PC-9 (cell line): ENCODE results near the gene PRKCI. TPM values are rescaled to one million over a fixed set of nuclear protein-coding genes. Genes with fewer than 3 reads are reported as not detected.

ENCODE experiments used
- BruUV-seq: library from RNA; stranded (reverse); fragments of 400-500 nt; replicated peaks from 2 replicates; lab custom pipeline; 2021; lab: Mats Ljungman, UMichigan
- CTCF ChIA-PET: fragments of 300-600 bp; sonication (Branson Sonifier 250); formaldehyde crosslinking; loops from one replicate; lab custom pipeline; 2022; ENCODE audit warnings: antibody characterized with exemption; lab: Charles Lee
- POLR2A ChIA-PET: fragments of 300-600 bp; sonication (Branson Sonifier 250); formaldehyde crosslinking; loops from one replicate; lab custom pipeline; 2022; ENCODE audit warnings: antibody characterized with exemption; ENCODE audit not compliant: unreplicated experiment; lab: Charles Lee
- DNase-seq, 2 experiments: peaks; one replicate each; pipeline versions ENCODE4 v3.0.0 to v3.0.0-alpha.2; 2015 to 2022; ENCODE audit warnings: mixed read lengths in 1 of 2
- H2AFZ ChIP-seq: fragments of 200-600 bp; sonication (generic); 2 replicates; pipeline ENCODE4 v1.8.1; 2017; ENCODE audit warnings: antibody characterized with exemption
- H3F3A ChIP-seq: fragments of 200-600 bp; sonication (generic); 2 replicates; pipeline ENCODE4 v1.8.1; 2017; ENCODE audit warnings: antibody characterized with exemption, mild to moderate bottlenecking, low read depth; ENCODE audit not compliant: insufficient read depth
- H3K27ac ChIP-seq: fragments of 200-600 bp; sonication (generic); 2 replicates; pipeline ENCODE4 v1.6.1; 2016; ENCODE audit warnings: mixed run types
- H3K27me3 ChIP-seq: fragments of 200-600 bp; sonication (generic); 2 replicates; pipeline ENCODE4 v1.6.1; 2016; ENCODE audit warnings: low read depth, mixed run types; ENCODE audit not compliant: insufficient read depth
- H3K36me3 ChIP-seq: fragments of 200-600 bp; sonication (generic); 2 replicates; pipeline ENCODE4 v1.6.1; 2016; ENCODE audit warnings: low read depth, mixed run types
- H3K4me1 ChIP-seq: fragments of 200-600 bp; sonication (generic); replicated peaks from 2 replicates; pipeline ENCODE4 v1.6.1; 2016; ENCODE audit warnings: mixed run types; ENCODE audit not compliant: insufficient read depth
- H3K4me2 ChIP-seq: fragments of 200-600 bp; sonication (generic); 2 replicates; pipeline ENCODE4 v1.6.1; 2017; ENCODE audit warnings: mixed run types
- H3K4me3 ChIP-seq: fragments of 200-600 bp; sonication (generic); 2 replicates; pipeline ENCODE4 v1.6.1; 2016; ENCODE audit warnings: mixed run types
- H3K79me2 ChIP-seq: fragments of 200-600 bp; sonication (generic); 2 replicates; pipeline ENCODE4 v1.6.1; 2017; ENCODE audit warnings: low read depth, mixed run types
- H3K9me2 ChIP-seq: fragments of 200-600 bp; sonication (generic); 2 replicates; pipeline ENCODE4 v1.8.1; 2017; ENCODE audit warnings: mild to moderate bottlenecking; ENCODE audit not compliant: insufficient read depth
- H3K9me3 ChIP-seq: fragments of 200-600 bp; sonication (generic); 2 replicates; pipeline ENCODE4 v1.8.1; 2016; ENCODE audit warnings: low read depth; ENCODE audit not compliant: insufficient read depth
- H4K20me1 ChIP-seq: fragments of 200-600 bp; sonication (generic); 2 replicates; pipeline ENCODE4 v1.8.1; 2017; ENCODE audit not compliant: insufficient read depth
- EZH2 ChIP-seq: fragments of 200-600 bp; sonication (generic); IDR thresholded peaks from 2 replicates; pipeline ENCODE4 v1.8.0; 2017; ENCODE audit warnings: antibody characterized with exemption, low read depth
- intact Hi-C: fragments of 100-400 bp; cut with micrococcal nuclease; formaldehyde crosslinking; loops from one replicate; pipeline ENCODE4 v1.10.0; 2022; ENCODE audit not compliant: unreplicated experiment
- total RNA-seq: library from RNA; stranded (reverse); gene quantifications from 2 replicates; pipeline ENCODE4 v1.2.3, GENCODE V29; 2021
- TF ChIP-seq, protein P1 (sequence below): fragments of 200-600 bp; sonication (generic); conservative IDR thresholded peaks from 2 replicates; pipeline ENCODE4 v1.6.1; 2017; ENCODE audit warnings: mixed run types, antibody characterized with exemption, mild to moderate bottlenecking, moderate library complexity

Gene PRKCI
- total RNA-seq, 1 experiment from 2014 or later, result 104 TPM

- intact Hi-C loops, result no loop called here
- no peak for DNase-seq
- POLR2A ChIA-PET, result no interaction called here
Observed at GRCh38 chr3:170207717-170208116, 14.5 kb upstream of the PRKCI start.

DNA sequence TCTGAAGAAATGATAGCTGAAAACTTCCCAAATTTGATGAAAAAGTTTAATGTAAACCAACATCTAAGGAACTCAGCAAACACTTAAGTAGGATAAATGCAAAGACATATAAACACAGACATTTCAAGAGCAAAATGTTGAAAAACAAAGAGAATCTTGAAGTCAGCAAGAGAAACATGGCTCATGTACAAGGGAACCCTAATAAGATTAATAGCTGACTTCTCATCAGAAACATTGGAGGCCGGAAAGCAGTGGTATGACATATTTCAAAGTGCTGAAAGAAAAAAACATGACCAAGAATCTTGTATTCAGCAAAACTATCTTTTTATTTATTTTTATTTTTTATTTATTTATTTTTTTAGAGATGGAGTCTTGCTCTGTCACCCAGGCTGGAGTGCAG lies 10.6 kb upstream of the PRKCI start:
- ChIA-PET CTCF (no interaction called here), POLR2A (interaction anchor here (0.6 kb wide), 1 partner anchor 59 kb away, joined by 3 read pairs; no protein-coding TSS in a partner anchor)
- DNase-seq, result no peak
- Histone ChIP-seq H2AFZ (no peak overlapping the region), H3K4me1 (no peaks in the 10 kb centered on the region), H3K36me3 (no peaks in the 10 kb centered on the region), H3K27me3 (no peaks in the 10 kb centered on the region), H4K20me1 (no peaks in the 10 kb centered on the region), H3K9me3 (peaks cover 6% of the 10 kb centered on the region), H3K9me2 (no peaks in the 10 kb centered on the region), H3F3A (no peaks in the 10 kb centered on the region), H3K4me2 (no peak overlapping the region), H3K27ac (no peak overlapping the region), H3K4me3 (no peak overlapping the region), H3K79me2 (no peaks in the 10 kb centered on the region)
- intact Hi-C loops, result no loop called here
- TF ChIP-seq EZH2, result no peak
- no TSS peak for BruUV-seq

More at GRCh38 chr3:170207717-170208116, 14.5 kb upstream of the PRKCI start:
- Histone ChIP-seq H2AFZ (no peak overlapping the region), H3K36me3 (no peaks in the 10 kb centered on the region), H3K27me3 (no peaks in the 10 kb centered on the region), H3K4me2 (no peak overlapping the region), H3K9me2 (no peaks in the 10 kb centered on the region), H3F3A (no peaks in the 10 kb centered on the region), H4K20me1 (no peaks in the 10 kb centered on the region), H3K27ac (no peak overlapping the region), H3K4me3 (no peak overlapping the region), H3K79me2 (no peaks in the 10 kb centered on the region), H3K4me1 (no peaks in the 10 kb centered on the region), H3K9me3 (peaks cover 6% of the 10 kb centered on the region)
- CTCF ChIA-PET, result no interaction called here
- BruUV-seq, result no TSS peak
- no peak for TF ChIP-seq EZH2
- TF ChIP-seq, protein P1, sequence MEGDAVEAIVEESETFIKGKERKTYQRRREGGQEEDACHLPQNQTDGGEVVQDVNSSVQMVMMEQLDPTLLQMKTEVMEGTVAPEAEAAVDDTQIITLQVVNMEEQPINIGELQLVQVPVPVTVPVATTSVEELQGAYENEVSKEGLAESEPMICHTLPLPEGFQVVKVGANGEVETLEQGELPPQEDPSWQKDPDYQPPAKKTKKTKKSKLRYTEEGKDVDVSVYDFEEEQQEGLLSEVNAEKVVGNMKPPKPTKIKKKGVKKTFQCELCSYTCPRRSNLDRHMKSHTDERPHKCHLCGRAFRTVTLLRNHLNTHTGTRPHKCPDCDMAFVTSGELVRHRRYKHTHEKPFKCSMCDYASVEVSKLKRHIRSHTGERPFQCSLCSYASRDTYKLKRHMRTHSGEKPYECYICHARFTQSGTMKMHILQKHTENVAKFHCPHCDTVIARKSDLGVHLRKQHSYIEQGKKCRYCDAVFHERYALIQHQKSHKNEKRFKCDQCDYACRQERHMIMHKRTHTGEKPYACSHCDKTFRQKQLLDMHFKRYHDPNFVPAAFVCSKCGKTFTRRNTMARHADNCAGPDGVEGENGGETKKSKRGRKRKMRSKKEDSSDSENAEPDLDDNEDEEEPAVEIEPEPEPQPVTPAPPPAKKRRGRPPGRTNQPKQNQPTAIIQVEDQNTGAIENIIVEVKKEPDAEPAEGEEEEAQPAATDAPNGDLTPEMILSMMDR, result no peak

- TF ChIP-seq, protein P1, result no peak
- no peak for TF ChIP-seq EZH2
- Histone ChIP-seq H3K4me1 (peaks cover 20% of the 10 kb centered on the region), H4K20me1 (no peaks in the 10 kb centered on the region), H3K79me2 (peaks cover 24% of the 10 kb centered on the region), H3K4me3 (no peak overlapping the region), H3K27me3 (no peaks in the 10 kb centered on the region), H3K36me3 (peaks cover 3% of the 10 kb centered on the region; the same call in 1 of the 2 replicates), H2AFZ (no peak overlapping the region), H3K9me2 (no peaks in the 10 kb centered on the region), H3K27ac (no peak overlapping the region), H3K9me3 (no peaks in the 10 kb centered on the region; the same call in 1 of the 2 replicates), H3F3A (peaks cover 8% of the 10 kb centered on the region; the same call in 1 of the 2 replicates), H3K4me2 (no peak overlapping the region)
- no TSS peak for BruUV-seq
- CTCF ChIA-PET, result no interaction called here
- POLR2A ChIA-PET, result no interaction called here
- no peak for DNase-seq
- intact Hi-C loops, result no loop called here
Observed at GRCh38 chr3:170219850-170220249, 2.4 kb upstream of the PRKCI start.

DNA sequence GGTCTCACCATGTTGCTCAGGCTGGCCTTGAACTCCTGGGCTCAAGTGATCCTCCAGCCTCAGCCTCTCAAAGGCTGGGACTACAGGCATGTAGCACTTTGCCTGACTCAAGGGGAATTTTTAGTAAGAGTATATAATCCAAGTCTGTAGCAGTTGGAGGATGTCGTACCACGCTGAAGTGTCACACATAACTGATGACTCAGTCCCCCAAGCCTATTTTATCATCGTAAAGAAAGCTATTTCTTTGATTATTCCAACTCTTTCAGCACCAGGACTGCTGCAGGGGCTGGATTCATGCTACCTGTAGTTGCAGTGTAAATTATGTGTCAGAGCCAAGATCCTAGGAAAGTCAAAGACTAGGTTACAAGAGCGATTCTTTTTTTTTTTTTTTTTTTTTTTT lies 1.4 kb upstream of the PRKCI start:
- Histone ChIP-seq H3K36me3 (peaks cover 7% of the 10 kb centered on the region; the same call in 1 of the 2 replicates), H3F3A (peaks cover 12% of the 10 kb centered on the region; the same call in 1 of the 2 replicates), H2AFZ (no peak overlapping the region), H4K20me1 (no peaks in the 10 kb centered on the region), H3K9me3 (no peaks in the 10 kb centered on the region; the same call in 1 of the 2 replicates), H3K4me3 (no peak overlapping the region), H3K79me2 (peaks cover 33% of the 10 kb centered on the region), H3K4me1 (peaks cover 26% of the 10 kb centered on the region), H3K4me2 (no peak overlapping the region), H3K27me3 (no peaks in the 10 kb centered on the region), H3K27ac (no peak overlapping the region), H3K9me2 (no peaks in the 10 kb centered on the region)
- POLR2A ChIA-PET, result no interaction called here
- BruUV-seq, result no TSS peak
- no peak for DNase-seq
- intact Hi-C loops, result no loop called here
- TF ChIP-seq EZH2, result no peak
- TF ChIP-seq, protein P1, result no peak
- CTCF ChIA-PET, result no interaction called here
